GM19452 (cell line): ENCODE results near the gene CSAG3.
"Not testable (repeated sequence)": the region's sequence is repeated elsewhere in the genome, so short reads cannot be mapped to it uniquely, and the experiment has no call there.

Experiments used
- ATAC-seq: cut with Tn5 transposase; IDR thresholded peaks from one replicate; pipeline ENCODE4 v1.9.1; 2021; ENCODE audit not compliant: unreplicated experiment

The CSAG3 gene

GRCh38 chrX:152758918-152759317, at the start of gene CSAG3:
Gene CSAG3, plus strand, starts transcription at chrX:152759218.
- not testable (repeated sequence) for ATAC-seq

DNA sequence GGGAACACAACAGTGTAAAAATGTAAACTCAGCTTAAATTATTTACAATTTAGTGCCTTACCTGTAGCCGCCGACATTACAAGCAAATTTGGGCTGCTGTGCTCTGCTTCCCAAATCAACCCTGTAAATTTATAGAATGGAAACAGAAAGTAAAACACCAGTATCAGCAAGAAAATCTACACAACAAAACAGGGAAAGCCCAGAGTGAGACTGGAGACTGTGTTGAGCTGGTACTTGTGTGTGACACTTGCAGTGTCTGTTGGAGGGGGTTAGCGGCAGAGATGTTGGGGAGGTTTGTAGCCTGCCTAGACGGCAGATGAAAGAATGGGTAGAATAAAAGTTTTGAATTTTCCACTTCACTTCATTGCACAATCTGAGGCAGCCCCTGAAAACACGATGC, 45.8 kb upstream of the CSAG3 start:
- not testable (repeated sequence) for ATAC-seq

GRCh38 chrX:152713815-152714787, 44.9 kb upstream of the CSAG3 start, which contains the start of gene MAGEA2B:
Gene MAGEA2B, plus strand, starts transcription at chrX:152714628. Its CDS starts 2,479 bp downstream, at chrX:152717107.
- not testable (repeated sequence) for ATAC-seq

DNA sequence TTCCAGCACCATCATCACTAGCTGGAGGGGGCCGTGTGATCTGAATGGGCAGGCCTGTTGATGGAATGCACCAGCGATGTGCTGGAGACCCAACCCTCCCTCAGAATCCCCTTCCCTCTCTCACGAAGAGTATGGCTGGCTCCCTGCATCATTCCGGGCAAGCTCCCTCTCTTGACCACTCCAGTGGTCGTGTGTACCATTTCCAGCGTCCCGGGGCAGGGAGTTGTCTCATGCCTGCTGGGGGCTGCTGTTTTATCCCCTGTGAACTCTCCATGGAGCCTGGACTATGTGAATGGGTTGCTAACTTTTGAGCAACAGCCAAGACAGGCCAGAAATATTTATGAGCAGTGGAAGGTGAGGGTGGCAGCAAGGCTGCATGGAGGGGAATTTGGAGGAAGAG, 33.6 kb upstream of the CSAG3 start:
- no peak for ATAC-seq

DNA sequence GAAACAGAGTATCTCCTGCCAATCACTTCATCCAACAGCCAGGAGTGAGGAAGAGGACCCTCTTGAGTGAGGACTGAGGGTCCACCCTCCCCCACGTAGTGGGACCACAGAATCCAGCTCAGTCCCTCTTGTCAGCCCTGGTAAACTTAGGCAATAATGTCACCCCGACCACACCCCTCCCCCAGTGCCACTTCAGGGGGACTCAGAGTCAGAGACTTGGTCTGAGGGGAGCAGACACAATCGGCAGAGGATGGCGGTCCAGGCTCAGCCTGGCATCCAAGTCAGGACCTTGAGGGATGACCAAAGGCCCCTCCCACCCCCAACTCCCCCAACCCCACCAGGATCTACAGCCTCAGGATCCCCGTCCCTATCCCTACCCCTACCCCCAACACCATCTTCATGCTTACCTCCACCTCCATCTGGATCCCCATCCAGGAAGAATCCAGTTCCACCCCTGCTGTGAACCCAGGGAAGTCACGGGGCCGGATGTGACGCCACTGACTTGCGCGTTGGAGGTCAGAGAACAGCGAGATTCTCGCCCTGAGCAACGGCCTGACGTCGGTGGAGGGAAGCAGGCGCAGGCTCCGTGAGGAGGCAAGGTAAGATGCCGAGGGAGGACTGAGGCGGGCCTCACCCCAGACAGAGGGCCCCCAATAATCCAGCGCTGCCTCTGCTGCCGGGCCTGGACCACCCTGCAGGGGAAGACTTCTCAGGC, 25.6 kb upstream of the CSAG3 start, which contains the start of the genes CSAG1 and MAGEA12:
CSAG1 (minus strand) TSS at position 461 of the 715 bp plus-strand sequence. CDS start 1,261 bp downstream, outside the sequence.
MAGEA12 (plus strand) TSS at position 497 of the 715 bp plus-strand sequence. CDS start 2,405 bp downstream, outside the sequence.
- ATAC-seq: no peak

GRCh38 chrX:152734143-152734858, 24.7 kb upstream of the CSAG3 start:
- ATAC-seq: not testable (repeated sequence)

GRCh38 chrX:152735101-152735500, 23.9 kb upstream of the CSAG3 start:
- ATAC-seq: no peak

DNA sequence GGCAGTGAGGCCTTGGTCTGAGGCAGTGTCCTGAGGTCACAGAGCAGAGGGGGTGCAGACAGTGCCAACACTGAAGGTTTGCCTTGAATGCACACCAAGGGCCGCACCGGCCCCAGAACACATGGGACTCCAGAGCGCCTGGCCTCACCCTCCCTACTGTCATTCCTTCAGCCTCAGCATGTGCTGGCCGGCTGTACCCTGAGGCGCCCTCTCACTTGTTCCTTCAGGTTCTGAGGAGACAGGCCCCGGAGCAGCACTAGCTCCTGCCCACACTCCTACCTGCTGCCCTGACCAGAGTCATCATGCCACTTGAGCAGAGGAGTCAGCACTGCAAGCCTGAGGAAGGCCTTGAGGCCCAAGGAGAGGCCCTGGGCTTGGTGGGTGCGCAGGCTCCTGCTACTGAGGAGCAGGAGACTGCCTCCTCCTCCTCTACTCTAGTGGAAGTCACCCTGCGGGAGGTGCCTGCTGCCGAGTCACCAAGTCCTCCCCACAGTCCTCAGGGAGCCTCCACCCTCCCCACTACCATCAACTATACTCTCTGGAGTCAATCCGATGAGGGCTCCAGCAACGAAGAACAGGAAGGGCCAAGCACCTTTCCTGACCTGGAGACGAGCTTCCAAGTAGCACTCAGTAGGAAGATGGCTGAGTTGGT, 23.0 kb upstream of the CSAG3 start:
- no peak for ATAC-seq

DNA sequence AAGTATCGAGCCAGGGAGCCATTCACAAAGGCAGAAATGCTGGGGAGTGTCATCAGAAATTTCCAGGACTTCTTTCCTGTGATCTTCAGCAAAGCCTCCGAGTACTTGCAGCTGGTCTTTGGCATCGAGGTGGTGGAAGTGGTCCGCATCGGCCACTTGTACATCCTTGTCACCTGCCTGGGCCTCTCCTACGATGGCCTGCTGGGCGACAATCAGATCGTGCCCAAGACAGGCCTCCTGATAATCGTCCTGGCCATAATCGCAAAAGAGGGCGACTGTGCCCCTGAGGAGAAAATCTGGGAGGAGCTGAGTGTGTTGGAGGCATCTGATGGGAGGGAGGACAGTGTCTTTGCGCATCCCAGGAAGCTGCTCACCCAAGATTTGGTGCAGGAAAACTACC, 22.5 kb upstream of the CSAG3 start:
- ATAC-seq: not testable (repeated sequence)

- ATAC-seq: no peak
Measured at GRCh38 chrX:152738560-152738959, 20.5 kb upstream of the CSAG3 start.

GRCh38 chrX:152753686-152754650, 5.0 kb upstream of the CSAG3 start, which contains the start of gene MAGEA2:
Gene MAGEA2, minus strand, starts transcription at chrX:152753842. Its CDS starts 2,479 bp downstream, at chrX:152751363.
- not testable (repeated sequence) for ATAC-seq

DNA sequence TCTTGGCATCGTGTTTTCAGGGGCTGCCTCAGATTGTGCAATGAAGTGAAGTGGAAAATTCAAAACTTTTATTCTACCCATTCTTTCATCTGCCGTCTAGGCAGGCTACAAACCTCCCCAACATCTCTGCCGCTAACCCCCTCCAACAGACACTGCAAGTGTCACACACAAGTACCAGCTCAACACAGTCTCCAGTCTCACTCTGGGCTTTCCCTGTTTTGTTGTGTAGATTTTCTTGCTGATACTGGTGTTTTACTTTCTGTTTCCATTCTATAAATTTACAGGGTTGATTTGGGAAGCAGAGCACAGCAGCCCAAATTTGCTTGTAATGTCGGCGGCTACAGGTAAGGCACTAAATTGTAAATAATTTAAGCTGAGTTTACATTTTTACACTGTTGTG, 4.1 kb upstream of the CSAG3 start:
- not testable (repeated sequence) for ATAC-seq

- not testable (repeated sequence) for ATAC-seq
Measured at GRCh38 chrX:152759544-152759943, 526 bp downstream of the CSAG3 start.

DNA sequence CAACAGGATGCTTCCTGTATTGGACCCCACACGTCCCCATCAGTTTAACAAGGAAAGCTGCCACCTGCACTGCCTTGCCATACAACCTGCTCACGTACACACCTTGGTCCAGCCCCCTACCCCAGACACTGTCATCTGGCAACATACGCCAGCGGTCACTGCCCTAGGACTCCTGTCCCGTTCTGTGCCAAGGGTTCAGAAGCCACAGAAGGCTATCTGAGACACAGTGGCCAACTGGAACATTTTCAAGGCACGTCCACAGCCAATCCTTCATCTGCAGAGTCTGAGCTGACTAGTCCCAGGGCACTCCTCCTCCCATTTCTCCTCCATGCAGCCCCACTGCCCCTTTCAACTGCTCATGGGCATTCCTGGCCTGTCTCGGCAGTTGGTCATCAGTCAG, 2.6 kb downstream of the CSAG3 start:
- not testable (repeated sequence) for ATAC-seq

DNA sequence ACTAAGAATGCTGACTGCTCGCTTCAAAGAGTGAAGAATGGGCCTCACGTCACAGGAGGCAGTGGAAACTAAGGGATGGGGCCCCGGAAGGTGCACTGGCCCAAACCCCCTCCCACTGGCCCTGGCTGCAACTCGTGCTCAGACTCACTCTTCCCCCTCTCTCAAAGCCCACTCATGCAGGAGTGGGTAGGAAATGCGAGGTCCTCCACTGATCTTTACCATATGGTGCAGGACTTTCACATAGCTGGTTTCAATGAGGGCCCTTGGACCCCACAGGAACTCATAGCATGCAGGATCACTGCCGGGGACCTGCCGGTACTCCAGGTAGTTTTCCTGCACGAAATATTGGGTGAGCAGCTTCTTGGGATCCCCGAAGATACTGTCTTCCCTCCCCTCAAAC, 7.5 kb downstream of the CSAG3 start:
- not testable (repeated sequence) for ATAC-seq

DNA sequence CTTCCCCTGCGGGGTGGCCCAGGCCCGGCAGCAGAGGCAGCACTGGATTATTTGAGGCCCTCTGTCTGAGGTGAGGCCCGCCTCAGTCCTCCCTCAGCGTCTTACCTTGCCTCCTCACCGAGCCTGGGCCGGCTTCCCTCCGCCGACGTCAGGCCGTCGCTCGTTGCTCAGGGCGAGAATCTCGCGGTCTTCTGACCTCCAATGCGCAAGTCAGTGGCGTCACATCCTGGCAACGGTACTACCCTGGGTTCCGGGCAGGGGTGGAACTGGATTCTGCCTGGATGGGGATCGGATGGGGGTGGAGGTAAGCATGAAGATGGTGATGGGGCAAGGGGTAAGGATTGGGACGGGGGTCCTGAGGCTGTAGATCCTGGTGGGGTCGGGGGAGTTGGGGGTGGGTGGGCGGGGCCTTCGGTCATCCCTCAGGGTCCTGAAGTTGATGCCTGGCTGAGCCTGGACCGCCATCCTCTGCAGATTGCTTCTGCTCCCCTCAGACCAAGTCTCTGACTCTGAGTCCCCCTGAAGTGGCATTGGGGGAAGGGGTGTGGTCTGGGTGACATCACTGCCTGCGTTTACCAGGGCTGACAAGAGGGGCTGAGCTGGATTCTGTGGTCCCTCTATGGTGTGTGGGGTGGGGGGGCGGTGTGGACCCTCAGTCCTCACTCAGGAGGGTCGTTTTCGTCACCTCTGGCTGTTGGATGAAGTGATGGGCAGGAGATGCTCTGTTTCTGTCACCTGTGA, 10.7 kb downstream of the CSAG3 start, which contains the start of gene MAGEA6:
MAGEA6 (minus strand) TSS at position 141 of the 741 bp plus-strand sequence. CDS start 2,039 bp downstream, outside the sequence.
- not testable (repeated sequence) for ATAC-seq

DNA sequence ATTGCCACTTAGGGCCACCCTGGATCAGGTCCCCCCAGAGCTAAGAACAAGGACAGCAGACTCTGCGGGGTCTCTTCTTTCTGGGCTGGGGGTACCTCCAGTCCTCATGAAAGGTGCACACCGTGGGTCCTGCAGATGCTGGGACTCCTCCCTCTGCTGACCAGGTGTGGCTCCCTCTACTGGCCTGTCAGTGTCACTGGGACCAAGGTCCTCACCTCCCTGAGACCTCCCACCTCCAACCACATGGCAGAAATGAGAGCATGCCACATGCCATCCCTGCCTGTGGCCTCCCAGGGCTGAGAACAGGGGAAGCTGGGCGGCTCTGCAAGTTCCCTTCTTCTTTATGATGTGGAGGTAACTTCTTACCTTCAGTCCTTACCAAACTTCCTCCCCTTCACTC, 28.0 kb downstream of the CSAG3 start:
- ATAC-seq: not testable (repeated sequence)

DNA sequence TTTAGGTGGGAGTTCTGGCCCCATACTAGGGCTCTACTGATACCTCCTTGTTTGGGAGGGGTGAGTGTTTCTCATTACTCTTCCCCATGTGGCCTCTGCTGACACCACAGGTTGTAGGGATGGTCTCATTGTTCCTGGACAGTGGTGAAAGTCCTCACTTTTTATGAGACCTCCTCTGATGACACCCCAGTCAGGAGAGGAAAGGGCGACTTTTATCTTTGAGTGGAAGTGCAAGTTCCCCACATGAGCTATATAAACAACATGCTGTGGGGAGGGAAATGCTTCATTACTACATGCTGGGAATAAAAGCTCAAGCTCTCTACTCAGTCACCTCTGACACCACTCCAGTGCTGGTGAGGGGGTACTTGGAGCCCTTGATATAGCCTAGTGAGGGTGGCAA, 39.9 kb downstream of the CSAG3 start:
- no peak for ATAC-seq
